Smooth muscle cell (in vitro differentiated cells): ENCODE measurements around the gene SEPTIN1. TPM values are rescaled to one million over a fixed set of nuclear protein-coding genes. Genes with fewer than 3 reads are reported as not detected.
A peak's percentile ranks its signal among the peaks of the same experiment; 100 is the strongest.

ENCODE experiments used
- DNase-seq: peaks from one replicate; lab custom pipeline; 2025; ENCODE audit not compliant: unreplicated experiment; lab: John Stamatoyannopoulos, UW
- H2AFZ ChIP-seq: fragments of 200-600 bp; sonication (generic); 2 replicates; pipeline ENCODE4 v1.6.0; 2016; ENCODE audit warnings: antibody characterized with exemption, low read depth, mild to moderate bottlenecking
- H3F3A ChIP-seq: fragments of 200-600 bp; sonication (generic); 2 replicates; pipeline ENCODE4 v1.6.0; 2017; ENCODE audit warnings: antibody characterized with exemption, low read depth
- H3K27ac ChIP-seq: fragments of 200-600 bp; sonication (generic); 2 replicates; pipeline ENCODE4 v1.5.1; 2016; ENCODE audit warnings: low read depth, mild to moderate bottlenecking
- H3K27me3 ChIP-seq: fragments of 200-600 bp; sonication (generic); 2 replicates; pipeline ENCODE4 v1.6.1; 2016; ENCODE audit warnings: low read depth, mild to moderate bottlenecking
- H3K36me3 ChIP-seq: fragments of 200-600 bp; sonication (generic); 2 replicates; pipeline ENCODE4 v1.5.1; 2016; ENCODE audit warnings: low read depth
- H3K4me1 ChIP-seq: fragments of 200-600 bp; sonication (generic); 2 replicates; pipeline ENCODE4 v1.5.1; 2016; ENCODE audit warnings: low read depth
- H3K4me2 ChIP-seq: fragments of 200-600 bp; sonication (generic); 2 replicates; pipeline ENCODE4 v1.6.0; 2016; ENCODE audit warnings: mild to moderate bottlenecking
- H3K4me3 ChIP-seq: fragments of 200-600 bp; sonication (generic); 2 replicates; pipeline ENCODE4 v1.5.1; 2016; ENCODE audit warnings: mild to moderate bottlenecking
- H3K79me2 ChIP-seq: fragments of 200-600 bp; sonication (generic); 2 replicates; pipeline ENCODE4 v1.6.0; 2016; ENCODE audit warnings: low read depth, mild to moderate bottlenecking
- H3K9ac ChIP-seq: fragments of 200-600 bp; sonication (generic); 2 replicates; pipeline ENCODE4 v1.6.0; 2016; ENCODE audit warnings: low read depth
- H3K9me3 ChIP-seq: fragments of 200-600 bp; sonication (generic); replicated peaks from 2 replicates; pipeline ENCODE4 v1.5.1; 2016; ENCODE audit warnings: low read depth
- H4K20me1 ChIP-seq: fragments of 200-600 bp; sonication (generic); 2 replicates; pipeline ENCODE4 v1.6.0; 2016; ENCODE audit warnings: low read depth
- CTCF ChIP-seq: fragments of 200-600 bp; sonication (generic); IDR thresholded peaks from 2 replicates; pipeline ENCODE4 v1.5.1; 2017; ENCODE audit warnings: borderline replicate concordance, mild to moderate bottlenecking, antibody characterized with exemption; ENCODE audit not compliant: insufficient read depth, poor library complexity, severe bottlenecking
- WGBS: methylation state at CpG from one replicate; pipeline ENCODE4 v1.1.7; 2016; ENCODE audit warnings: low lambda C conversion rate; 5-methylcytosine and 5-hydroxymethylcytosine counted together
- polyA plus RNA-seq: library from polyadenylated mRNA; unstranded; fragments of >200 nt; fragmentation: Nextera tagmentation; extraction: Ambion mirVana; gene quantifications from 2 replicates; pipeline ENCODE4 v1.2.1, GENCODE V29; 2016
- total RNA-seq: library from RNA; depleted of rRNA; stranded (reverse); fragments of >200 nt; gene quantifications from 2 replicates; pipeline ENCODE4 v1.2.3, GENCODE V29; 2014

The SEPTIN1 gene
- total and polyA plus RNA-seq, 2 experiments from 2014 or later: 0.27 to 3.7 TPM

DNA sequence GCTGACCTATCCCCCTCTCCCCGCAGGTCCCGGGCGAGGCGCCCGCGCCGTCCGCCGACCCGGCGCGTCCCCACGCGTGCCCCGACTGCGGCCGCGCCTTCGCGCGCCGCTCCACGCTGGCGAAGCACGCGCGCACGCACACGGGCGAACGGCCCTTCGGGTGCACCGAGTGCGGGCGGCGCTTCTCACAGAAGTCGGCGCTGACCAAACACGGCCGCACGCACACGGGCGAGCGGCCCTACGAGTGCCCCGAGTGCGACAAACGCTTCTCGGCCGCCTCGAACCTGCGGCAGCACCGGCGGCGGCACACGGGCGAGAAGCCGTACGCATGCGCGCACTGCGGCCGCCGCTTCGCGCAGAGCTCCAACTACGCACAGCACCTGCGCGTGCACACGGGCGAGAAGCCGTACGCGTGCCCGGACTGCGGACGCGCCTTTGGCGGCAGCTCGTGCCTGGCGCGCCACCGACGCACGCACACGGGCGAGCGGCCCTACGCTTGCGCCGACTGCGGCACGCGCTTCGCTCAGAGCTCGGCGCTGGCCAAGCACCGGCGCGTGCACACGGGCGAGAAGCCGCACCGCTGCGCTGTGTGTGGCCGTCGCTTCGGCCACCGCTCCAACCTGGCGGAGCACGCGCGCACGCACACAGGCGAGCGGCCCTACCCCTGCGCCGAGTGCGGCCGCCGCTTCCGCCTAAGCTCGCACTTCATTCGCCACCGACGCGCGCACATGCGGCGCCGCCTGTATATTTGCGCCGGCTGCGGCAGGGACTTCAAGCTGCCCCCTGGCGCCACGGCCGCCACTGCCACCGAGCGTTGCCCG, 35.4 kb upstream of the SEPTIN1 start:
- 3% methylated on average over 128 of the region's 140 CpGs for WGBS
- Histone ChIP-seq H3F3A (peaks cover 17% of the 10 kb centered on the region), H4K20me1 (peaks cover 14% of the 10 kb centered on the region), H3K4me3 (peak overlapping the region; percentile 64), H3K36me3 (no peaks in the 10 kb centered on the region), H3K79me2 (no peaks in the 10 kb centered on the region), H3K9me3 (no peaks in the 10 kb centered on the region), H3K4me2 (peak overlapping the region; percentile 92), H3K4me1 (no peaks in the 10 kb centered on the region), H2AFZ (peak overlapping the region; percentile 18), H3K27me3 (no peaks in the 10 kb centered on the region), H3K27ac (no peak overlapping the region), H3K9ac (no peak overlapping the region)
- TF ChIP-seq CTCF: peak; percentile 16
- peak; percentile 53 for DNase-seq

DNA sequence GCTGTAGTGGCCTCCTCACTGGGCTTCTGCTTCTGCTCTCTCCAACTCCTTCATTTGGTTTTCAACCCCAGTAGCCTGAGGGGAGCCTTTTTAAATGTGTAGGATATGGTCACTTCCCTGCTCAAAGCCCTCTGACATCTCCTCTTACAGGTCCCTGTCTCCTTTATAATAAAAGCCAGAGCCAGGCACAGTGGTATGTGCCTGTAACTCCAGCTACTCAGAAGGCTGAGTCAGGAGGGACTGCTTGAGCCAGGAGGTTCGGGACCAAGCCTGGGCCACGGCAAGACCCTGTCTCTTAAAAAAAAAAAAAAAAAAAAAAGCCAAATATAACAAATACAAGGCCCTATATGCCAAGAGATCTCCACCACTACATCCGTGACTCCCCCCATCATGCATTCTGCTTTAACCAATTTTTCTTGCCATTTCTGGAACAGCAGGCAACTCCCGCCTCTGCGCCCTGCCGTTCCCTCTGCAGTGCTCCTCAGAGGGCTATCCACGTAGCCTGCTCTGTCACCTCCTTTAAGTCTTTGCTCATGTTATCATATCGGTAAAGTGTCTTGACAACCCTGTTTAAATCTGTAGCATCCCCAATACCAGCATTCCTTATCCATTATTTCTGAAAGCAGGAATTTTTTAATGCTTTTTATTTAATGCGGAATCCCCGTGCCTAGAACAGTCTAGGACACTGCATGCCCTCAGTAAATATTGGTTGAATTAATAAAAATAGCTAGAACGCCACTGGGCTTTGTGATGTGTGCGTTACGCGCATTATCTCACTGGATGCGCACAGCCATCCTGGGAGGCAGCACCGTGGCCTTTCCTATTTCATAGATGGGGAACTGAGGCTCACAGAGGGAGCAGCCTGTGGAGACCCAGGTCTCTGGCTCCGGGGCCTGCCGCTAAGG, 34.5 kb upstream of the SEPTIN1 start:
- Histone ChIP-seq H3K36me3 (no peaks in the 10 kb centered on the region), H3K4me3 (peak overlapping the region; percentile 64), H3K4me1 (no peaks in the 10 kb centered on the region), H3F3A (peaks cover 17% of the 10 kb centered on the region), H3K27me3 (no peaks in the 10 kb centered on the region), H3K79me2 (peaks cover 5% of the 10 kb centered on the region), H2AFZ (no peak overlapping the region), H3K27ac (no peak overlapping the region), H4K20me1 (peaks cover 14% of the 10 kb centered on the region), H3K9me3 (no peaks in the 10 kb centered on the region), H3K9ac (no peak overlapping the region), H3K4me2 (peak overlapping the region; percentile 92)
- no peak for DNase-seq
- WGBS: 65% methylated on average over 16 of the region's 18 CpGs
- TF ChIP-seq CTCF: no peak

GRCh38 chr16:30416047-30416603, 33.8 kb upstream of the SEPTIN1 start:
- Histone ChIP-seq H4K20me1 (peaks cover 14% of the 10 kb centered on the region), H3K36me3 (no peaks in the 10 kb centered on the region), H3K9ac (no peak overlapping the region), H3K4me3 (no peak overlapping the region), H3K27me3 (no peaks in the 10 kb centered on the region), H3K4me1 (no peaks in the 10 kb centered on the region), H3K27ac (no peak overlapping the region), H3K79me2 (peaks cover 7% of the 10 kb centered on the region), H3F3A (peaks cover 17% of the 10 kb centered on the region), H2AFZ (no peak overlapping the region), H3K9me3 (no peaks in the 10 kb centered on the region), H3K4me2 (no peak overlapping the region)
- 89% methylated on average over 4 of the region's 4 CpGs for WGBS
- no peak for DNase-seq
- TF ChIP-seq CTCF: no peak
